ENCODE results near the gene OFD1. TPM values are rescaled to one million over a fixed set of nuclear protein-coding genes. Genes with fewer than 3 reads are reported as not detected.

Gene OFD1, protein sequence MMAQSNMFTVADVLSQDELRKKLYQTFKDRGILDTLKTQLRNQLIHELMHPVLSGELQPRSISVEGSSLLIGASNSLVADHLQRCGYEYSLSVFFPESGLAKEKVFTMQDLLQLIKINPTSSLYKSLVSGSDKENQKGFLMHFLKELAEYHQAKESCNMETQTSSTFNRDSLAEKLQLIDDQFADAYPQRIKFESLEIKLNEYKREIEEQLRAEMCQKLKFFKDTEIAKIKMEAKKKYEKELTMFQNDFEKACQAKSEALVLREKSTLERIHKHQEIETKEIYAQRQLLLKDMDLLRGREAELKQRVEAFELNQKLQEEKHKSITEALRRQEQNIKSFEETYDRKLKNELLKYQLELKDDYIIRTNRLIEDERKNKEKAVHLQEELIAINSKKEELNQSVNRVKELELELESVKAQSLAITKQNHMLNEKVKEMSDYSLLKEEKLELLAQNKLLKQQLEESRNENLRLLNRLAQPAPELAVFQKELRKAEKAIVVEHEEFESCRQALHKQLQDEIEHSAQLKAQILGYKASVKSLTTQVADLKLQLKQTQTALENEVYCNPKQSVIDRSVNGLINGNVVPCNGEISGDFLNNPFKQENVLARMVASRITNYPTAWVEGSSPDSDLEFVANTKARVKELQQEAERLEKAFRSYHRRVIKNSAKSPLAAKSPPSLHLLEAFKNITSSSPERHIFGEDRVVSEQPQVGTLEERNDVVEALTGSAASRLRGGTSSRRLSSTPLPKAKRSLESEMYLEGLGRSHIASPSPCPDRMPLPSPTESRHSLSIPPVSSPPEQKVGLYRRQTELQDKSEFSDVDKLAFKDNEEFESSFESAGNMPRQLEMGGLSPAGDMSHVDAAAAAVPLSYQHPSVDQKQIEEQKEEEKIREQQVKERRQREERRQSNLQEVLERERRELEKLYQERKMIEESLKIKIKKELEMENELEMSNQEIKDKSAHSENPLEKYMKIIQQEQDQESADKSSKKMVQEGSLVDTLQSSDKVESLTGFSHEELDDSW
- total RNA-seq = 4.6 and 7.1 TPM in 2 replicates

DNA sequence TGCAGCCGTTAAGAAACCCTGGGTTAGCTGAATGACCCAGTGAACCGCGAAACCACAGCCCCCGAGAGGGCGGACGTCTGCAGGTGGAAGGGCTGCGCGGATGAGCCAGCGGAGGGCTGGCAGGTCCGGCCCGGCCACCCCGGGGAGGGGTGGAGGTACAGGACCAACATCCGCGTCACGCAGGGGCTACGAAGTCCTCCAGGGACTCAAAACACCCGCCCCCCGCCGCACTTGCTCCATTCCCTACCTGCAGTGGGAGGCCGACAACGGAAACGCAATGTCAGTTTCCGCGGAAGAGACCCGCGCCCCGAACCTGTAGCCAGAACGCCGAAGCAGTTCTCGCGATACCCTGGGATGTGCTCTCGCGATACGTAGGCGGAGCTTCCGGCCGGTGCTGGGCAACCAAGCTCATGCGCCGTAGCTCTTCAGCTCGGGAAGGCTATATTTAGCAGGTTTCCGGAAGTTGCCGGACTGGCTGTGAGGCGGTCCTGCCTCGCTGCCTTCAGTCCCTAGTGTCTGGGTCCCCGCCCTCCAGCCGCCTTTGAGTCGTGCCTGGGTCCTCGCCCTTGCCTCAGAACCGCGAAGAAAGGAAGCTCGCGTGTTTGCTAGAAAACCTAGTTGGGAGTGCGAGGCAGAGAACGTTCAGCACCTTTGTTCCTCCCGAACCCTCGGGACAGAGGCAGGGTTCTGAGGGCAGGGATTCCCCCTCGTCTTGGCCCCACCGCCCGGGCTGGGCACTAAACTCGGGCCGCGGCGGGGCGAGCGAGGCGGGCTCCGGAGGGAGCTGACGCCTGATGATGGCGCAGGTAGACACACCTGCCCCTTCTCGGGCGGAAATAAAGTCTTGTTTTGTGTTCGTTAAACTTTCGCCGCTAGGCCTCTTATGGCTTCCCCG lies at the start of gene OFD1, which contains the start of gene TRAPPC2:
Gene OFD1 (plus strand): TSS at position 471 of the 895 bp plus-strand sequence. CDS start 324 bp downstream, at position 795.
Gene TRAPPC2 (minus strand): TSS at position 343 of the 895 bp plus-strand sequence. CDS start 14,657 bp downstream, outside the sequence.

DNA sequence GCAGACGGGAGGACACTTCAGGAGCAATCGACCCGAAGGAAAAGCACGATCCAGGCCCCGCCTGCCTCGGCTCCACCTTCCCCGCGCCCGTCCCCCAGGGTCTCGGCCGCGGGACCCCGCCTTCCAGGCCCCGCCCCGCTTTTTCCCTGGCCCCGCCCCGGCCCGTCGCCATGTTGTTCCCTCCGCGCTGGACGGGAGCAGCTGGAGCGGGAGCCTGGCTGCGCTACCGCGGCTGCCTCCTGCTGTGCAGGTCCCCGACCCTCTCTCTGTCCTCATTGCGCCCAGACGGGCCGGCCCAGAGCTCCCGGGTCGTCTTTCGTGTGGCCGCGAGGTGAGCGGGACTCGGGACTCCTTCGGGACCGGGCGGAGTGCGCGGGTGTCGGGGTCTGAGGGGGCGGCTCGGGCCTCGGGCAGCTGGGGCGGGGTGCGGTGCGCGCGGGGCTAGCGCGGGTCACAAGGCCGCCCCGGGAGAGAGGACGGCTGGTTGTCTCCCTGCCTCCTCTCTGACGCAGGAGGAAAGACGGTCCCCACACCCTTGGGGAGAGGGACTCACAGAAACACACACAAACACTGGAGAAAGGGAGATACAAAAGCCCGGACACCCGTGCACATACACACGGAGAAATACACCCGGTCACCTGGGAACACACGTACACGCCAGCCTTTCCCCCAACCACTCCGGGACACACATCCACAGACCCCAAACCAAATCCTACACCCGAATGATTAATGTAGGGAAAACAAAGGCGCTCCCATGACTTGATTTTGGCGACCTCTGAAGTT lies 45.4 kb upstream of the OFD1 start, which contains the start of gene RAB9A:
Gene RAB9A (plus strand): TSS at position 171 of the 783 bp plus-strand sequence. CDS start 19,619 bp downstream, outside the sequence.

DNA sequence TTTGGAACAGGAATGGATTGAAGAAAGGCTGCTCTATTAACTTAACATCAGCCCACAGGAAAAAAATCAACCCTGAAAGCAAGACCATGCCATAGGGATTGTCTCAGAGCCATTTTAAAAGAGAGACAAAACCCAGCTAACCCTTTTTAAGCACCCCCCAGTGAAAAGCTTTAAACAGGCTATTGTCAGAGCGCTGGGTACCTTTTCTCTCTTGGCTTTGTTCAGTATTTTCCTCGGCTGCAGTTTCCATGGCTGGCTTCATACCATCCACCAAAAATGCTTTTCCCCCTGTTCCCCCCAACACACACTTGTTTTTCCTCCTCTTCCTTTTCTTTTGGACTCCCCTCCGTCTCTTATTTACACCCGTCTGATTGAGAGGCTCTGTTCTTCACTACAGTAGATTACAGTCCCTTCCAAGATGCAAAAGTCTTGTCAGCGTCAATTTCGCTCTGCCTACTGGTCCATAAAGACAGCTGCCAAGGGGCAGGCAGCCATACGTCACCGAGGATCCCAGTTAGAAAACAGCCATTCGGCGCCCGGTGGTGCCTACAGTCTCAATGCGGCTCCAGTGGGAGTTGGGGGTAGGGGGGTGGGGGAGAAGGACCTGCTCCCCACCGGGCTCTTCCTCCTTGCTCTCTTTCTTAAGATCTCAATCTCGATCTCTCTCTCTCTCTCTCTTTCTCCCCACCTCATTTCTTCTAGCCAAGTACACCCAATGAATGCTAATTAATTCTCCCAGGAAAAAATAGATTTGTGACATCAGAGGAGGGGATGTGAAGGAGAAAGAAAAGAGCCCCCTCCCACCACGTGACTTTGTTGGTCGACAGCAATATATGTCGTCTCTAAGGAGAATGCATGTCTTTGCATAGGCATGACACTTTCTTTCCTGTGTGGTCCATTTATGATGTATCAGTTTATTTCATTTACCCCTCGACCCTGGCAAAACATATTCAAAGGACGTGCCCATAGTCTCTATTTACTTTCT lies 82.4 kb downstream of the OFD1 start, which contains the start of gene GPM6B:
Gene GPM6B (minus strand): TSS at position 451 of the 985 bp plus-strand sequence. CDS start 189 bp downstream, at position 262.

Other genes starting within 250 kb of the OFD1 start
- gene EGFL6, start 165.1 kb upstream of the OFD1 start, total RNA-seq = not detected in 2 replicates
- gene TCEANC, start 81.6 kb upstream of the OFD1 start, total RNA-seq = 1.7 and 3.7 TPM in 2 replicates
- gene RAB9A, start 45.6 kb upstream of the OFD1 start, total RNA-seq = 23.6 and 48.7 TPM in 2 replicates
- gene TRAPPC2, start 128 bp upstream of the OFD1 start, total RNA-seq = 11.2 and 15.9 TPM in 2 replicates
- 0.29 and 0.35 TPM in 2 replicates for gene GPM6B, start 82.3 kb downstream of the OFD1 start, total RNA-seq